Measurements from ENCODE around the gene SNX8.

The SNX8 gene

GRCh38 chr7:2259480-2259879 lies 54.8 kb downstream of the SNX8 start:
- no peak for DNase-seq

GRCh38 chr7:2258661-2259365 lies 55.4 kb downstream of the SNX8 start:
- DNase-seq, result no peak

- no peak for DNase-seq
Measured at GRCh38 chr7:2257651-2258050, 56.6 kb downstream of the SNX8 start.

DNA sequence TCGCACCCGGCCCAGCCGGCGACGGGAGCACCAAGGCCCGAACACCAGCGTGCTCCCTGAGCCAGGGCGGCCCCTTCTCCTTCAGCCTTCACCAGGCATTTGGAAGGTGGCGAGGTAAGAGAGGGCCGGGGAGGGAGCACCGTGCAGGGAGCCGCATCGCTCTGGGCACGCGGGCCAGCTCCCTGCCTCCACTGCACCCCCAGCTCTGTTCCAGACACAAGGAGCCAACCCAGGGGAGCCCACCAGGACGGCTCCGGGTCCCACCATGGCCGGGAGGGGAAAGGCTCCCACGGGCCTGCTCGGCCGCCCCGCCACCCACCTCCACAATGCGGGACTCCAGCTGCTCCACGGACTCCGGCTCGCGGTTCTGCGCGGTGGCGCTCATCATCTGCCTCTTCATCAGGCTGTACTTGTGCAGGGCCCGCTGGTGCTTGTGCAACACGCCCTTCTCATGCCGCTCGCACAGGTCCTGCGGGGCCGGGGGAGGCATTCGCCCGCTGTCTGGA lies 57.1 kb downstream of the SNX8 start:
- no peak for DNase-seq

GRCh38 chr7:2256306-2257045 lies 57.8 kb downstream of the SNX8 start:
- DNase-seq, result no peak

GRCh38 chr7:2255145-2256139 lies 58.8 kb downstream of the SNX8 start:
- no peak for DNase-seq

DNA sequence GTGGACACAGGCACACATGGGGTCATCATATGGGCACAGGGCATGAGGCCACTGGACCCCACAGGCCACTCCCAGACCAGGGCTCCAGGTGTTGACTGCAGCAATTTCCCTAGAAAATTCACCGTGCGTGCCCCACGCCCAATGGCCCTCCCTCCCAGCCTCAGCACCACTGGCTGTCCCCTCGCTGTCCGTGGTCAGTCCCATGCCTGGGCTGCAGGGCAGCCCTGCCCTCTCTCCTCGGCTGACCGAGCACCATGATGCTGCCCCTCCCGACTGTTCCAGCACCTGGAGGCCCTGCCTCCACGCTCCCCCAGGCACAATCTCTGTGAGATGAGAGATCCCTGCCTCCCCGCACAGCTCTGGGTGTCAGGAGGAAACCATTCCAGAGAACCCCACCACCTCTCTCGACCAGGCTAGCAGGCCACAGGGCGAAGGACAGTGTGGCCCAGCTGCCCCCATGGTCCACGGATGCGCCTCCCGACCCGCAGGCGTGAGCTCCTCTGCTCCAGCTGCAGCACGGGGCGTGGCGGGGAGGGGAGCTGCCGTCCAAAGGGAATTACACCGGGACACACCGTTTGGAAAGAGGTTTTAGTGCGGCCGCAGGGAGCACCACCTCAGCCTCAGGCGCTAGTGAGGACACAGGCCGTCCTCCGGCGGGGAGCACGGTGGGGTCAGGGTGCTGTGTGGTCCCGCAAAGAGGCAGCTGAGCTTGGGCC lies 59.7 kb downstream of the SNX8 start:
- DNase-seq, result no peak

DNA sequence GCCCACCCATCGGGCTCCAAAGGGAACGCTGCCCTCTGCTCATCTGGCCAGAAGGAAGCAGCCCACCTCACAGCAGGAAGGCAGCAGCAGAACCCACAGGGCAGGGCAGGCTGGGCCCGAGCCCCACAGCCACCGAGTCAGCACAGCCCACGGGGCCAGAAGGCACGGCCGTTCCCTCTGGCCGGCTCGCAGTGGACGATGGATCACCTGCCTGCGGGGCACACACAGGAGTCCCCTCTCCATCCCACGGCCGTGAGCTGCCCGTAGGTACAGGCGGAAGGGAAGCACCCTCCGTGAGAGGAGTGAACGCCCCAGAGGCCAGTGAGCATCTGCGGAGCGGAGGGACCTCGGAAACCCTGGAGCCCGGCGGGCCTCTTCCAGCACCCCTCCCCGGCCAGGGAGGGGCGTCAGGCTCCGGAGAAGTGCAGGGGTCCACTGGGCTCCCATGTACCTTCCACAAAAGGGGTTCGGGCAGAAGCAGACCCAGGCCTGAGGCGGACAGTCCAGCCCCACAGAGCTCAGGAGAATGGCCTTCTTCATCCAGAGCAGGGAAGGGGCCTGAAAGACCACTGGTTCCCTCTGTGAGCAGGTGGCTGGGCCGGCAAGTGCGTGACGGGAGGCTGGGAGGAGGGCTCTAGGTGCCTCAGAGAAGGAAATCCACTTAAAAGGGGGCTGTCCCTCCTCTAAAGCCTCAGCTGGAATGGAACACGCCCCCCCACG lies 60.6 kb downstream of the SNX8 start:
- no peak for DNase-seq

- no peak for DNase-seq
Measured at GRCh38 chr7:2253021-2253420, 61.2 kb downstream of the SNX8 start.

- DNase-seq, result no peak
Measured at GRCh38 chr7:2251841-2252771, 62.1 kb downstream of the SNX8 start.

GRCh38 chr7:2251381-2251780 lies 62.9 kb downstream of the SNX8 start:
- no peak for DNase-seq

GRCh38 chr7:2249744-2250323 lies 64.4 kb downstream of the SNX8 start:
- no peak for DNase-seq

GRCh38 chr7:2248984-2249694 lies 65.1 kb downstream of the SNX8 start:
- DNase-seq, result no peak

DNA sequence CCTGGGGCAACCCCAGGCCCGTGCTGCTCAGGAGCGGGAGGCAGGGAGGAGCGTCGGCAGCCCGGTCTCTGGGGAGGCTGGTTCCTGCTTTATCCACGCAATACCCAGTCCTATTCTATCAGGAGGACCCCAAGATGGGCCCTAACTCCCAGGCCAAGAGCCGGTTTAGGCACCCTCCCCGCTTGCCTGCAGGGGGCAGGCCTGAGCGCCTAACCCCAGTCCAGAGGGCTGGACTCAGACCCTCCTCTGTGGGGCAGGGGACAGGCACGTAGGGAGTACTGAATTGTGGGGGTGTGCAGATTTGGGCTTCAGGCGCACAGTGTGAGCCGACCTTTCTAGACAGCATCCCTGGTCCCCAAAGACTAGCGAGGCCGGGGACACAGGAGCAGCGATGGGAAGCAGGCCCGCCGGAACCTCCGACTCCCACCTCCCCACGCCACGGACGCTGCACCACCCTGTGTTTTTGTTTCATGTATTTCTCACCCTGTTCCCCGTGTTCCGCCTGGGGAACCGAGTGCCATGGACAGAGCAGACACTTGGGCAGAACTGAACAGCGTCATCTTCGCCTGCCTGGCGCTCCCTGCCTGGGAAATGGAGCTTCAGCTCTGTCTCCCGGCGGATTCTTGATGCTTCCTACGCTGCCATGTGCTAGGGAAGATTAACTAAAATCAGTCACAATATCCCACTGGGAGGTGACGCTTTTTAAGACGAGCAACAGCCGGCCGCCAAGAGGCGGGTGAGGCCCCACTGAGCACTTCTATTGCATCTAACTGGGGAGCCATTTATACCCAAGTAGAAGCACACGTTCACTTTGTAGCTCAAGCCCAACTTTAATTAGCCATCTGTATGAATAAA lies 66.9 kb downstream of the SNX8 start:
- DNase-seq, result no peak

- no peak for DNase-seq
Measured at GRCh38 chr7:2245883-2246675, 68.2 kb downstream of the SNX8 start.

- DNase-seq, result no peak
Measured at GRCh38 chr7:2244404-2244995, 69.7 kb downstream of the SNX8 start.

DNA sequence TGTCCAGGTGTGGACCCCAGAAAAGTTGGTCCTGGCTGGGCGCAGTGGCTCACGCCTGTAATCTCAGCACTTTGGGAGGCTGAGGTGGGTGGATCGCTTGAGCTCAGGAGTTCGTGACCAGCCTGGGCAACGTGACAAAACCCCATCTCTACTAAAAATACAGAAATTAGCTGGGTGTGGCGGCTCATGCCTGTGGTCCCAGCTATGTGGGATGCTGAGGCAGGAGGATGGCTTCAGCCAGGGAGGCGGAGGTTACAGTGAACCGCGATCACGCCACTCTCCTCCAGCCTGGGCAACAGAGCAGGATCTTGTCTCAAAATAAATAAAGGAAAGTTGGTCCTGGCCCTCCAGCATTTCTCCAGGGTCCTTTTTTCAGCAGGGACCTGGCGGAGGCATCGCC lies 70.8 kb downstream of the SNX8 start:
- DNase-seq, result no peak
